Measurements from ENCODE around the gene HOMEZ. TPM values are rescaled to one million over a fixed set of nuclear protein-coding genes. Genes with fewer than 3 reads are reported as not detected.
A peak's percentile ranks its signal among the peaks of the same experiment; 100 is the strongest.

Gene HOMEZ
- total and polyA plus RNA-seq, 5 donors = 8.4 to 12.7 (median 9.8) TPM

- no peak overlapping the region for H3K27ac ChIP-seq (ENCODE audit: low read length)
- peak overlapping the region; percentile 97 for H3K4me3 ChIP-seq (ENCODE audit: low read length)
- ATAC-seq (no peak), DNase-seq (no peak)
- peaks cover 4% of the 10 kb centered on the region for H3K4me1 ChIP-seq (ENCODE audit: control insufficient read depth, insufficient read depth, low read length)
- 47% methylated on average over 10 of the region's 10 CpGs for WGBS
- no peaks in the 10 kb centered on the region for H3K9me3 ChIP-seq (ENCODE audit: control insufficient read depth, low read length)
- intact Hi-C loops (cut with DNase I) = loop anchor here (5.0 to 10.0 kb wide), 5 partner anchors 122 to 242 kb away; partner anchors contain the start of genes AP1G2 (in 2 of the 4) and NGDN (in 1 of the 4)
- no peaks in the 10 kb centered on the region for H3K27me3 ChIP-seq (ENCODE audit: control insufficient read depth, insufficient read depth)
These were observed 36.9 kb upstream of the HOMEZ start for GRCh38 chr14:23322568-23323517.

GRCh38 chr14:23321572-23322547 lies 35.9 kb upstream of the HOMEZ start:
- under 1% methylated on average over 63 of the region's 64 CpGs for WGBS
- ATAC-seq = peak; percentile 15 to 34
- intact Hi-C loops (cut with DNase I) = loop anchor here (5.0 to 10.0 kb wide), 5 partner anchors 123 to 243 kb away; partner anchors contain the start of genes AP1G2 (in 2 of the 4) and NGDN (in 1 of the 4)

DNA sequence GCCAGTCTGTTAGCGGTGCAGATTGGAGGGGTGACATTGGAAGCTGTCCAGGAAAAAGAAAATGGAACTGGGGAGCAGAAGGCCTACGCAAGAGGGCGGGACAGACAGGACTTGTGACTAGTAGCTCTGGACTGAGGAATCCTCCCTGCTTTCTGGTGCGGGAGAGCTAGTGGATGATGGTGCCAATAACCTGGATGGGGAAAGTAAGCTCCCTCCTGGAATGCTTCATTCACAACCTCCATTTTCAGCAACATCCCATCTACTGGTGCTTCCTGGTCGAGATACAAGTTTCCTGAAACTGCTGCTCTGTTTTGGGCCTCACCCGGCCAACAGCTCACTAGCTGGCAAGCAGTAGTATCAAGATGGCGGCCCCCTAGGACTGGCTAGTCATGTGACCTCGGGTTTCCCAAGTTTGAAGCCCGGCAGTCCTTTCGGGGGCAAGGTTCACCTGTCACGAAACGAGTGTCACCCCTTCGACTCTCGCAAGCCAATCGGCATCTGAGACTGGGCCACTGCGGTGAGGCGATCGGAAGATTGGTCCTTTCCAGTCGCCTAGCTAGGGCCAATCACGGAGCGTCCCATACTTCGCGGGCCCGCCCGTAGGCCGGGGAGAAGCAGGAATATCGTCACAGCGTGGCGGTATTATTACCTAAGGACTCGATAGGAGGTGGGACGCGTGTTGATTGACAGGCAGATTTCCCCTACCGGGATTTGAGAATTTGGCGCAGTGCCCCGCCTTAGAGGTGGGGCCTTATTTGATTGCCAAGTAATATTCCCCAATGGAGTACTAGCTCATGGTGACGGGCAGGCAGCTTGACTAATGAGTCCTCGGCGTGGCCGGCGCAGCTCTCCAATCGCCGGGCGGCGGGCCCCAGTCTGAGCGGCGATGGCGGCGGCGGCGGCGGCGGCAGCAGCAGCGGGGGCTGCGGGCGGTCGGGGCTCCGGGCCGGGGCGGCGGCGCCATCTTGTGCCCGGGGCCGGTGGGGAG lies 34.9 kb upstream of the HOMEZ start, which contains the start of gene PABPN1:
Gene PABPN1 (plus strand): TSS at position 874 of the 988 bp plus-strand sequence. CDS start 13 bp downstream, at position 887.
- DNase-seq = peak; percentile 98 to 99 (median 98)
- peak within 1 kb of the TSS; percentile 97 for H3K4me3 ChIP-seq (ENCODE audit: low read length)
- WGBS = 4% methylated on average over 63 of the region's 63 CpGs
- peaks cover 4% of the 10 kb centered on the region for H3K4me1 ChIP-seq (ENCODE audit: control insufficient read depth, insufficient read depth, low read length)
- no peaks in the 10 kb centered on the region for H3K9me3 ChIP-seq (ENCODE audit: control insufficient read depth, low read length)
- peak within 1 kb of the TSS; percentile 99 for H3K27ac ChIP-seq (ENCODE audit: low read length)
- peak; percentile 96 for ATAC-seq
- no peaks in the 10 kb centered on the region for H3K27me3 ChIP-seq (ENCODE audit: control insufficient read depth, insufficient read depth)
- intact Hi-C loops (cut with DNase I) = loop anchor here (5.0 to 10.0 kb wide), 5 partner anchors 124 to 244 kb away; partner anchors contain the start of genes AP1G2 (in 2 of the 4) and NGDN (in 1 of the 4)

More at GRCh38 chr14:23321572-23322547, 35.9 kb upstream of the HOMEZ start:
- Histone ChIP-seq H3K27ac (ENCODE audit: low read length) (peak overlapping the region; percentile 99), H3K27me3 (ENCODE audit: control insufficient read depth, insufficient read depth) (no peaks in the 10 kb centered on the region), H3K4me3 (ENCODE audit: low read length) (peak overlapping the region; percentile 97), H3K9me3 (ENCODE audit: control insufficient read depth, low read length) (no peaks in the 10 kb centered on the region), H3K4me1 (ENCODE audit: control insufficient read depth, insufficient read depth, low read length) (peaks cover 4% of the 10 kb centered on the region)
- DNase-seq = peak; percentile 60 to 85 (median 83)

GRCh38 chr14:23319746-23320583 lies 34.0 kb upstream of the HOMEZ start:
- DNase-seq = peak in 1 of 3 donors; percentile 19
- no peak for ATAC-seq
- H3K9me3 ChIP-seq (ENCODE audit: control insufficient read depth, low read length) = no peaks in the 10 kb centered on the region
- peaks cover 4% of the 10 kb centered on the region for H3K4me1 ChIP-seq (ENCODE audit: control insufficient read depth, insufficient read depth, low read length)
- peak overlapping the region; percentile 50 for H3K4me3 ChIP-seq (ENCODE audit: low read length)
- 90% methylated on average over 17 of the region's 17 CpGs for WGBS
- H3K27me3 ChIP-seq (ENCODE audit: control insufficient read depth, insufficient read depth) = no peaks in the 10 kb centered on the region
- intact Hi-C loops (cut with DNase I) = loop anchor here (5.0 to 10.0 kb wide), 5 partner anchors 125 to 245 kb away; partner anchors contain the start of genes AP1G2 (in 2 of the 4) and NGDN (in 1 of the 4)
- peak overlapping the region; percentile 99 for H3K27ac ChIP-seq (ENCODE audit: low read length)

DNA sequence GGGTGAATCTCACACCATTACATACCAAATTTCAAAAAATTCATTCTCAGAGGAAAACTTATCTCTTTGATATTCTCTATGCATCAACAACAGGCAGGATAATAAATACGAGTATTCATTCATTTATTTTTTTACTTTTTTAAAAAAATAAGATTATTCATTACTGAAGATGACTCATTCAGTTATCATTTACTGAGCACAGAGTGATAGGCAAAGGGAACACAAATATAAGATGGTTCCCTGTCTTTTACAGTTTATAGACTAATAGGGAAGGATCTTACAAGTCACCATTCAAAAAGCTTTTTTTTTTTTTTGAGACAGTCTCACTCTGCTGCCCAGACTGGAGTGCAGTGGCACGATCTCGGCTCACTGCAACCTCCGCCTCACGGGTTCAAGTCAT lies 30.4 kb upstream of the HOMEZ start:
- no peak for ATAC-seq
- no peak overlapping the region for H3K27ac ChIP-seq (ENCODE audit: low read length)
- intact Hi-C loops (cut with DNase I) = no loop called here
- H3K4me3 ChIP-seq (ENCODE audit: low read length) = no peak overlapping the region
- peaks cover 4% of the 10 kb centered on the region for H3K4me1 ChIP-seq (ENCODE audit: control insufficient read depth, insufficient read depth, low read length)
- peak in 1 of 3 donors; percentile 36 for DNase-seq
- no peaks in the 10 kb centered on the region for H3K27me3 ChIP-seq (ENCODE audit: control insufficient read depth, insufficient read depth)
- no peaks in the 10 kb centered on the region for H3K9me3 ChIP-seq (ENCODE audit: control insufficient read depth, low read length)
- 86% methylated on average over 5 of the region's 5 CpGs for WGBS

GRCh38 chr14:23310546-23310945 lies 24.6 kb upstream of the HOMEZ start:
- WGBS = 88% methylated on average over 1 of the region's 1 CpG
- DNase-seq (no peak), ATAC-seq (no peak)
- H3K27me3 ChIP-seq (ENCODE audit: control insufficient read depth, insufficient read depth) = no peaks in the 10 kb centered on the region
- H3K27ac ChIP-seq (ENCODE audit: low read length) = no peak overlapping the region
- peaks cover 2% of the 10 kb centered on the region for H3K4me1 ChIP-seq (ENCODE audit: control insufficient read depth, insufficient read depth, low read length)
- H3K9me3 ChIP-seq (ENCODE audit: control insufficient read depth, low read length) = no peaks in the 10 kb centered on the region
- intact Hi-C loops (cut with DNase I) = no loop called here
- no peak overlapping the region for H3K4me3 ChIP-seq (ENCODE audit: low read length)

DNA sequence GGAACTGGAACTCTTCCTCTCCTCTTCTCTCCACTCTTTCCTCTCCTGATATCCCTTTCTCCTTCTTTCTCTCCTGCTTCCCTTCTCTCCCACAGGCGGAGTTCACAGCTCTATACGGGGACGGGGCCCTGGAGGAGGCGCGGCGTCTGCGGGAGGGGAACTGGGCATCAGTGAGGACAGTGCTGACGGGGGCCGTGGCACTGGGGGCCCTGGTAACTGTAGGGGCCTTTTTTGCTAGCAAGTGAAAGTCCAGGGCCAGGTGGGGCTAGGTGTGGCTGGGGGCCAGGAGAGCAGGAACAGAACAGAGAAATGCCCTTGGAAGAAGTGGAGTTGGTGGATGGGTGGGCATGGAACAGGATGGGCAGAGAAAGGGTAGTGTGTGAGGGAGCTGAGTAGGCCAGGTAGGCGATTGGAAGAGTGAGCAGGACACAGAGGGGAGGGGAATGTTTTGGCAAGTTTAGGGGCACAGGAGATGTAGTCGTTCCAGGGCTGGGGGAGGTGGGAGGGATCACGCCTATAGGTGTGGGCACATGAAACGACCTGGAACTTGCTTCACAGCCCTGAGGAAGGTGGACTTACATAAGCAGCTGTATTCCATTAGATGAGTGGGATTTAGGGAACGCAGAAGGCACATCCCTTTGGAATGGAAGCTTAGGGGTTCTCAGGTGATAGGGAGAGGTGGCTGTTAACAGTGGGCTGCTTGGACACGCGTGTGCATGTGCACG lies 23.0 kb upstream of the HOMEZ start:
- intact Hi-C loops (cut with DNase I) = no loop called here
- peak in 1 of 3 donors; percentile 40 for DNase-seq
- no peaks in the 10 kb centered on the region for H3K27me3 ChIP-seq (ENCODE audit: control insufficient read depth, insufficient read depth)
- H3K4me1 ChIP-seq (ENCODE audit: control insufficient read depth, insufficient read depth, low read length) = peaks cover 2% of the 10 kb centered on the region
- WGBS = 86% methylated on average over 17 of the region's 17 CpGs
- H3K4me3 ChIP-seq (ENCODE audit: low read length) = no peak overlapping the region
- no peak overlapping the region for H3K27ac ChIP-seq (ENCODE audit: low read length)
- no peaks in the 10 kb centered on the region for H3K9me3 ChIP-seq (ENCODE audit: control insufficient read depth, low read length)
- no peak for ATAC-seq

DNA sequence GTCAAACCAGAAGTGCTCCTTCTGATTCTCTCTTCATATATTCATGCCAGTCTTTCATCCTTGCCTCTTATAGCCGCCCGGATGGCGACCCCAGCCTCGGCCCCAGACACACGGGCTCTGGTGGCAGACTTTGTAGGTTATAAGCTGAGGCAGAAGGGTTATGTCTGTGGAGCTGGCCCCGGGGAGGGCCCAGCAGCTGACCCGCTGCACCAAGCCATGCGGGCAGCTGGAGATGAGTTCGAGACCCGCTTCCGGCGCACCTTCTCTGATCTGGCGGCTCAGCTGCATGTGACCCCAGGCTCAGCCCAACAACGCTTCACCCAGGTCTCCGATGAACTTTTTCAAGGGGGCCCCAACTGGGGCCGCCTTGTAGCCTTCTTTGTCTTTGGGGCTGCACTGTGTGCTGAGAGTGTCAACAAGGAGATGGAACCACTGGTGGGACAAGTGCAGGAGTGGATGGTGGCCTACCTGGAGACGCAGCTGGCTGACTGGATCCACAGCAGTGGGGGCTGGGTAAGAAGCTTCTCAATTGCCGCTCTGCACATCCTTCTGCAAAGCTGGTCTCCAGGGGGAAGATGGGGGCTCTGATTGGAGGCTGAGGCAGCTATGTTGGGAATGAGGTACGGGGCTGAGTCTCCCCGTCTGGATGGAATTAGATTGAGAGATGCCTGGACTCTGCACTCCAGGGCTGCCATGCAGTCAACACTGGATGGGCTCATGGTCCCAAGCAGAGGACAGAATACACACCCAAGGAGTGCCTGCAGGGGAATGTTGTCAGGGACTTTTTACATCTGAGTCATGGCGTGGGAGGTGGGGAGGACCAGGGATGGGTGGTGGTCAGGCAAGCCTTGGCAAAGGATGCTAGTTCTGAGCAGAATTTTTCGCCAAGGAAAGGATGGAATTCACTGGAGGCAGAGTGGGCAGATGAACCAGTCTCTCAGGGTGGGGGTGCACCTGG lies 22.0 kb upstream of the HOMEZ start:
- intact Hi-C loops (cut with DNase I) = no loop called here
- no peak overlapping the region for H3K4me3 ChIP-seq (ENCODE audit: low read length)

More for the DNA sequence above, 22.0 kb upstream of the HOMEZ start:
- Histone ChIP-seq H3K9me3 (ENCODE audit: control insufficient read depth, low read length) (no peaks in the 10 kb centered on the region), H3K27ac (ENCODE audit: low read length) (no peak overlapping the region), H3K4me1 (ENCODE audit: control insufficient read depth, insufficient read depth, low read length) (peaks cover 4% of the 10 kb centered on the region), H3K27me3 (ENCODE audit: control insufficient read depth, insufficient read depth) (no peaks in the 10 kb centered on the region)
- DNase-seq (no peak), ATAC-seq (no peak)
- 87% methylated on average over 22 of the region's 22 CpGs for WGBS

Measured in right cardiac atrium (tissue), 5 donors.